HG03571 (cell line): Measurements from ENCODE around the gene PTHLH.

ENCODE experiments used
- ATAC-seq: cut with Tn5 transposase; IDR thresholded peaks from one replicate; pipeline ENCODE4 v1.9.1; 2021; ENCODE audit not compliant: unreplicated experiment

PTHLH gene

GRCh38 chr12:27975222-27976136 lies 2.9 kb upstream of the PTHLH start:
- no peak for ATAC-seq

DNA sequence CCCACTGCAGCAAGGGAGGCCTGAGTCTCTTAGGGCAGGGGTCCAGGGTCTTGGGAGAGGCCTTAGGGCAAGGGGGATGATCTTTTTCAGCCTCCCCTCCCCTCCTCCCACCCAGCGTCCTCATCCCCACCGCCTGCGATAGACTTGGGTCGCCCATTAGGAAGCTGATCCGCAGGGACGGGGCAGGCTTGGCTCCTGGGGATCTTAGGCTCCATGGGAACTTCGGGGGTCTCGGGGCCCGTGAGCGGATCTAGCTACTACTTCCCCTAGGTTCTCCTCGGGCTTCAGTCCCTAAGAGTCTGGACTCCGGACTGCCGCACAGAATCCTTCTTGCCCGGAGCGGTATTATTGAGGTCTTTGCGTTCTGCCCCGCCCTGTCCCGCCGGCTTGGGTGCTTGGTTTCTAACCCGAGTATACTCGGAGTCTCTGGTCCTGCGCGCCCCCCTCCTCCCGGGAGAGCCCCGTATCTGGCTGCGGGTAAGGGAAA lies 2.2 kb upstream of the PTHLH start:
- ATAC-seq: no peak

GRCh38 chr12:27973487-27973890 lies 956 bp upstream of the PTHLH start:
- no peak for ATAC-seq

DNA sequence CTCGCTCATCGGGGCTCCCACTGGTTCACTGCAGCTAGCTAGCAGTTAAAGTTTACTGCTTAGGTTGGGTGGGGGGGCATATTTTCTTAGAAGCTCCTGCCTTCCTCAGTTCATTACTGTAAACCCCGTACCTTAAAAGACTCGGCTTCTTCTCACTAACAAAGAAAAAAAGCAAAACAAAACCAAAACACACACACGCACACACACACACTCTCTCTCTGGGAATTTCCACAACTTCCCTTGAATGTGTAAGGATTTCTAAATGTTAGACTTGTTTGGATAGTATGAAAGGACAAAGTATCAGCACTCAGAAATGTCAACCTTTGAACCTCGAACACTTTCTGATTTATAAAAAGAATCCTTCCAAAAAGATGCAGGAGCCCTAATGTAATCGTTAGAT lies 927 bp downstream of the PTHLH start:
- no peak for ATAC-seq

DNA sequence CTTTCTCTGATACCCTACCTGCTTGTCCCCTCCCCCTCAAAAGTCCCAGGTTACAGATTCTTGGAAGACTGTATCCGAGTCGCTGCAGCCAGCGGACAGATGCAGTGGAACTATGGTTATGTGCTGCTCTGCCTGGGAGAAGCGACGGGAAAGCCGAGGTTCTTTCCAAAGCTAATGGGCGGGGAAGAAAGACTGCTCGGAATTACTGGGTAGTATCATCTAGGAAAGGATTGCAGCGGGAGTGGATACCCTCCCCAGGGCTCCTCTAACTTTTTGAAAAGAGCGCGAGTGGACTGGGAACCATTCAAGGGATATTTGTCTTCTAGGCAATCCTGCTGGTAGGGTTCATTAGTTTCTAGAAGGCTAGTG lies 1.4 kb downstream of the PTHLH start:
- no peak for ATAC-seq

DNA sequence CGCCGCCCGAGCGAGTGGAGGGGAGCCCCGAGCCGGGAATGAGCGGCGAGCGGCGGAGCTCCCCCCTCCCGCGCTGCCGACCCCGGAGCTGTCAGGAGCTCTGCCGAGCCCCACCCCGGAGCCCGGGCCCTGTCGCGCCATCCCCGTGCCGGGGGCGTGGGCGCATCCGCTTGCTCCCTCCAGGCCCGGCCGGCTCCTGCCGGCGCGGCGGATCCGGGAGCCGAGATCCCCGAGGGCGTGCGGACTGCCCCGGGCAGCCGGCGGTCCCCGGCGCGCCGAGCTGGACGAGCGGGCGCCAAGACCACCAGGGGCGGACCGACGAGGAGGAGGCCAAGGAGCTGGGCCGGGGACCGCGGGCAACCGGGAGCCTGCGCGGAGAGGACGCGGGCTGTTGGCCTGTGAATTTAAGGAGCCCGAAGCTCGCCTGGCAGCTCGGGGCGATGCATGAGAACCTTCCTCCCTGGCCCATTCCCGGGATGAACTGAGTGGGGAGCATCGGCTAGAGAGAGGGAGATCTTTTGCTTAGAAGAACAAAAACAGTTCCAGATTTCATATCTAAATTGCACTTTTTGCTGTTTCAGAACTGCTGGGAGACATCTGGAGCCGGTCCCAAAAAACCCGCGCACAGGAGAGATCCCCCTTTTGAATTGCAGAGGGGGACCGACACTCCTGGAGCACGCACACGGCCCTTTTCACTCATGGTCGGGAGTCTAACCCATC lies 2.0 kb downstream of the PTHLH start:
- ATAC-seq: peak; percentile 14

DNA sequence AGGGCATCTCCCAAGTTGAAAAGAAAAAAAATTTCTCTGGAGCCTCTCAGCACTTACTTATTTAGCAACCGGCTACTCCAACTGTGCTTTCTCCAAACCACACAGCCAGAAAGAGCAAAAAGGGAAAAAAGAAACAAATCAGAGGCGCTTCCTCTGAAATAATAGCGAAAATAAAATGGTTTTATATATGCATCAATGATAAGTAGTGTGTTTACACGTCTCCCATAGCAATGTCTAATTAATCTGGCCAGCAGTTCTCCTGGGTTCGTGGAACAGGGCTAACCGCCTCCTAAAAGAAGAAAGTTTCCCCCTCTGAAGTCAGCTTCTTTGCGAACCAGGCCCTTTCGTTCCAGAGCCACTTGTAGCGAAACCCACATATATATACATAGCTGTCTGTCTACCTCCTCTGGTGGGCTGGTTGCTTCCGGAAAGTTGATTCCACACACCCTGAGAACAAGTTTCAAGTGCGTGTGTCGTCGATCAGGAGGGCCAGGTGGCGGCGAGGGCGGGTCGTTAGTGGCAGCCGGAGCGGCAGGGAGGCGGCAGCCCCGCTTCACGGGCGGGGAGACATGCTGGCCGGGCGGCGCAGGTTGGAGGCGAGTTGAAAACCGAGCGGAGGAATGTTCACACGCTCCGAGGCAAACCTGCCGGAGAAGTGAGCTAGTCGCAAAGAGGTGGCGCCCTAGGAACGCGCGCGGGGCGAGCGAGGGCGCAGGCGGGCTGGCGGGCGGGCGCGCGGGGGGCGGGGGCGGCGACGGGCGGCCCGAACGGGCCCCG lies 2.7 kb downstream of the PTHLH start:
- peak; percentile 64 for ATAC-seq

- ATAC-seq: no peak
These were observed 3.4 kb downstream of the PTHLH start for GRCh38 chr12:27968972-27969623.

DNA sequence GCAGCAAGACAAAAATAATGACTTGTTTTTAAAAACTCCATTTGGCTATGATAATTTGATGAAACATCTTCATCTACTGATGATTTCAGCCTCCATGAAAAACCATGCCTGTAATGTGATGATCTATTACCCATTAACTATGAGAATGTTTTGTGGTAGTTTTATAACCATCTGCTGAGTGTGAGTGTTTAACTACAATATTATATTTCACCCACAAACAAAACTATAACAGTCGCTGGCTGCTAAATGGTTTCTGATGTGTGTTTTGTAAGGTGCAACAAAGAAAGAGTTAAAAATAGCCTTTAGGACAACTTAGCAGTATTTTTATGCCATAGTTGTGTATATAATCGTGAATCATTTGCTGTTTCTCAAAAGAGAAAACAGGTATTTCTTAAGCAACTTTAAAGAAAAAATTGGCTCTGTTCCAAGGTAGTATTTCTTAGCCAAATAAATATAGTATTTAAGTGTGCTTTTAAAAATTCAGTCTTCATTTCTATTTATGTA lies 4.9 kb downstream of the PTHLH start:
- ATAC-seq: no peak

DNA sequence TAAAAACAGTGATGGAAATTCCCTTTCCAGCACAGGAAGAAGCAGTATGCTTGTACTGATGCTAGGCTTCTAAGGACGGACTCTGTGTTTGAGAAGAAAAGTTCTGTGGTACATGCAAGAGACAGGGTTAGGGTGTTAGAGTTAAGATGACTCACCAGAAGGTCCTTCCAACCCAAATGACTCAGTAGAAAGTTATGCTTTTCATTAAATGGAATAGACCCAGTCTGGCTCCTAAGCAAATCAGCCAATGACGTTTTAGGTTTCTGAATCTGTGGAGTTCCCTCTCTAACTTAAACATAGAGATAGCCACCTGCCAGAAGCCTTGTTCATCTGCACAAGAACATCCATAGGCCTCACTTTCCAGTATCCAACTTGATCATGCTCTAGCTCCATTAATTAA lies 5.7 kb downstream of the PTHLH start:
- ATAC-seq: no peak

- ATAC-seq: no peak
These were observed 6.6 kb downstream of the PTHLH start for GRCh38 chr12:27965966-27966365.

GRCh38 chr12:27965411-27965810 lies 7.1 kb downstream of the PTHLH start:
- no peak for ATAC-seq

DNA sequence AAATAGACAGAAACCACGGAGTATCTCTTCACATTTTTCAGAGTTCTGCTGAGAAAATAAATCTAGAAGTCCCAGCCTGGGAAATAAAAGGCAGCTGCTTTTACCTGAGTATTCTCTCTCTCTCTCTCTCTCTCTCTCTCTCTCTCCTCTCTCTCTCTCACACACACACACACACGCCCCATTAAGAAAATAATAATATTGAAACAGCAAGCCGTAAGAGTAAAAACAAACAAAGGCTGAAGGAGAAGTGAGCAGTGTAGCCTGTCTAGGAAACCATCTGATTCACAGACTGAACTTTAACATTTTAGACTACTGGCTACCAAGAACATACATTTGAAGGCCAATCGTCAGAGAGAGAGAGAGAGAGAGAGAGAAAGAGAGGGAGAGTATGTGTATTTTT lies 8.4 kb downstream of the PTHLH start:
- no peak for ATAC-seq

DNA sequence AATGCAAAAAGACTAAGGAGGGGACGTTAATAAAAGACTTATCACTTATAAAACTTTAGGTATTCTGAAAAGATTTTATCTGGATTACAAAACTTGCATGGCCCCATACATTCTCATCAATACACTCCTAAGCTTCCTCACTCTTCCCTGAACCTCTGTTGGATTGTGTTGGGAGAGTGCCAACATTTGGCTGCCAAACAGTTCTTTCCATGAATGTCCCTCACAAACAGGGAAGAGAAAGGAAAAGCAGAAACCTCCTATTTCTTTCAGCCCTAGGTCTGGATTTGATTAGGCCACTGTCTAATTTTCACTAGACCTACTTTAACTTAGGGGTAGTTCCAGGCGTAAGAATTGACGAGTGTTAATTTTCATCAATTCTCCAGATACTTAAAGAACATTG lies 11.7 kb downstream of the PTHLH start:
- ATAC-seq: no peak

- no peak for ATAC-seq
These were observed 13.9 kb downstream of the PTHLH start for GRCh38 chr12:27958675-27959074.

DNA sequence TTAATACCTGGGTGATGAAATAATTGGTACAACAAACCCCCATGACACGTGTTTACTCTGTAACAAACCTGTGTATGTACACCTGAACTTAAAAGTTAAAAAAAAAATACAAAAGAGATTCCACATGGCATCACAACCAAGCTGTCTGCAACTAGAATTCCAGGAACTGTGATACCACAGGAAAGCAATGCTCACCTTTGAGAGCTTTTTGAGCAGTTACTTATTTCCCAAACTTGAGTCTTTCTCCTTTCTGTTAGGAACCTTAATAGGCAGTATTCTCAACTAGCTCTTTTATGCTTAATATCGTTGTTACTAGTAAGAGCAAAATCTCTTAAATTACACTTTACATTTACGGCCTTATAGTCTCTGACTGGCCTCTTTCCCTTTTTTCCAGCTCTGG lies 15.2 kb downstream of the PTHLH start:
- no peak for ATAC-seq

DNA sequence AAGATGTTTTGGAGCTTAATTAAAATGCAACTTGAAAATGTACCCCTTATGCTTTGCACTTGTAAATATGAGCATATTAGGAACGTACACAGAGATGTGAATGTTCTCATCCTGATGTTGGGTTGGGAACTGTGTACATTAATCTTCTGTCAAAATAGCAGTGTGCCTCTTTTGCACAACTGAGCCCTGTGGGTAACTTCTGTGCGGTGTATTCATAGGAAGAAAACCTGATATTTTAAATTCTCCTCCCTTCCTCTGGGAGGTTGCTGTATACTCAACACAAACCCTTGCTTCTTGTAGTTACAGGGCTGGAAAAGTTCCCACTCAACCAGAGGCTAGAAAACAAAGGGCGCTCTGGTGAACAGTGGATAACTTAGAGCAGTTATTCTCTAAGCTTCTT lies 18.7 kb downstream of the PTHLH start:
- no peak for ATAC-seq

GRCh38 chr12:27953348-27953747 lies 19.2 kb downstream of the PTHLH start:
- ATAC-seq: no peak

- no peak for ATAC-seq
These were observed 20.0 kb downstream of the PTHLH start for GRCh38 chr12:27952510-27952909.

- no peak for ATAC-seq
These were observed 20.6 kb downstream of the PTHLH start for GRCh38 chr12:27951898-27952297.

DNA sequence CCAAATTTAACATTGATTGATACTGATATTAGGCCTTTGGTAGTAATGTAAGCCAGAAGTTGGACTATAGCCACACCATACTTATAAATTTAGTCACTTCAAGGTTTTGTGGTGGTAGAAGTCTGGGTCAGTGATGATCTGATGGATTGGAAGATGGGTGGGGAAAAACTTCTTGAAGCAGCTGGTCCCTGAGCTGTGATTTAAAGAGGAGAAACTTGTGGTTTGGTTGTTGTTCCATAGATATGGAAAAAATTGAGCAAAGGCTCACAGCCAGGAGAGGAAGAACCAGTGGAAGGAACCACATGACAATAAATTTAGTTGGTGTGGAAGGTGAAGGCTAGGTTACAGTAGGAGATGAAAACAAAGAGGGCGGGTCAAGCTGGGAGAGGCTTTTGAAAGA lies 26.1 kb downstream of the PTHLH start:
- ATAC-seq: no peak
